Karpas-422 (cell line): Measurements from ENCODE around the gene THOC1. TPM values are rescaled to one million over a fixed set of nuclear protein-coding genes. Genes with fewer than 3 reads are reported as not detected.

Experiments
- DNase-seq: peaks from one replicate; pipeline ENCODE4 v3.0.0-alpha.2; 2015
- H2AFZ ChIP-seq: fragments of 200-600 bp; sonication (generic); 2 replicates; pipeline ENCODE4 v1.6.1; 2014; ENCODE audit warnings: antibody characterized with exemption, low read length, mixed read lengths
- H3K27ac ChIP-seq: fragments of 200-600 bp; sonication (generic); 2 replicates; pipeline ENCODE4 v1.5.1; 2014; ENCODE audit warnings: mild to moderate bottlenecking, low read length, moderate library complexity
- H3K27me3 ChIP-seq: fragments of 200-600 bp; sonication (generic); 2 replicates; pipeline ENCODE4 v1.6.1; 2014; ENCODE audit warnings: low read length, mixed read lengths
- H3K36me3 ChIP-seq: fragments of 200-600 bp; sonication (generic); 2 replicates; pipeline ENCODE4 v1.6.1; 2014; ENCODE audit warnings: low read length, mixed read lengths; ENCODE audit not compliant: insufficient read depth
- H3K4me1 ChIP-seq: fragments of 200-600 bp; sonication (generic); 2 replicates; pipeline ENCODE4 v1.6.1; 2014; ENCODE audit warnings: mild to moderate bottlenecking, low read length, mixed read lengths
- H3K4me2 ChIP-seq: fragments of 200-600 bp; sonication (generic); 2 replicates; pipeline ENCODE4 v1.6.1; 2014; ENCODE audit warnings: low read length, low read depth, mild to moderate bottlenecking; ENCODE audit not compliant: poor library complexity, severe bottlenecking
- H3K4me3 ChIP-seq: fragments of 200-600 bp; sonication (generic); 2 replicates; pipeline ENCODE4 v1.5.1; 2014; ENCODE audit warnings: mild to moderate bottlenecking, antibody characterized with exemption, low read length, mixed read lengths
- H3K79me2 ChIP-seq: fragments of 200-600 bp; sonication (generic); 2 replicates; pipeline ENCODE4 v1.6.1; 2014; ENCODE audit warnings: mild to moderate bottlenecking, low read length, mixed read lengths
- H3K9ac ChIP-seq: fragments of 200-600 bp; sonication (generic); 2 replicates; pipeline ENCODE4 v1.6.0; 2014; ENCODE audit warnings: low read length
- H3K9me2 ChIP-seq: fragments of 200-600 bp; sonication (generic), shearing (Covaris generic); replicated peaks from 2 replicates; pipeline ENCODE4 v1.6.0; 2014; ENCODE audit warnings: mild to moderate bottlenecking, low read length, moderate library complexity; ENCODE audit not compliant: insufficient read depth
- H3K9me3 ChIP-seq: fragments of 300-700, 200-600 bp; sonication (generic); 2 replicates; pipeline ENCODE4 v1.6.1; 2014; ENCODE audit warnings: low read length, mixed read lengths
- H4K20me1 ChIP-seq: fragments of 200-600 bp; sonication (generic); 2 replicates; pipeline ENCODE4 v1.6.1; 2014; ENCODE audit warnings: mild to moderate bottlenecking, antibody characterized with exemption, low read length, low read depth; ENCODE audit not compliant: insufficient read depth
- total RNA-seq: library from RNA; depleted of rRNA; stranded (reverse); fragments of >200 nt; shearing (Covaris generic); gene quantifications from 2 replicates; pipeline ENCODE4 v1.2.3, GENCODE V29; 2014; ENCODE audit warnings: low replicate concordance

Gene THOC1
- total RNA-seq, 1 experiment from 2014 or later, result 84.2 TPM

DNA sequence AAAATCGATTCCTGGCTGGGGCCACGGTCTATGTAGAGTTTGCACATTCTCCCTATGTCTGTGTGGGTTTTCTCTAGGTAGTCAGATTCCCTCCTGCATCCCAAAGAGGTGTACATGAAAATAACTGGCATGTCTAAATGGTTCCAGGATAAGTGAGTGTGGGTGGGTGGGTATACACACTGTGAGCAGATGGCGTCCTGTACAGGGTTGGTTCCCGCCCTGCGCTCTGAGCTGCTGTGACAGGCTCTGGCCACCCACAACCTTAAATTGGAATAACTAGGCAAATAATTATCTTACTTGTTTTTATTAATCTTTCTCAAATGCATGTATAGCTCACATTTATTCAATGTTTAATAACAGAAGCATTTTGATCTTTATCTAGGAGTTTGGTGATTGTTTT, 16.3 kb downstream of the THOC1 start:
- Histone ChIP-seq H3K4me2 (no peak overlapping the region), H3K27ac (no peak overlapping the region), H3K79me2 (peaks cover 9% of the 10 kb centered on the region; the same call in 1 of the 2 replicates), H4K20me1 (no peaks in the 10 kb centered on the region), H2AFZ (no peak overlapping the region), H3K4me1 (no peaks in the 10 kb centered on the region), H3K4me3 (no peak overlapping the region), H3K9me3 (no peaks in the 10 kb centered on the region), H3K27me3 (no peaks in the 10 kb centered on the region), H3K9me2 (no peaks in the 10 kb centered on the region), H3K36me3 (peaks cover 70% of the 10 kb centered on the region), H3K9ac (no peak overlapping the region)
- no peak for DNase-seq

- no peak overlapping the region for H3K27ac ChIP-seq
- no peaks in the 10 kb centered on the region for H3K9me2 ChIP-seq
- H3K4me1 ChIP-seq, result no peaks in the 10 kb centered on the region
- DNase-seq, result no peak
- peaks cover 9% of the 10 kb centered on the region; the same call in 1 of the 2 replicates for H3K79me2 ChIP-seq
- no peaks in the 10 kb centered on the region for H4K20me1 ChIP-seq
- no peaks in the 10 kb centered on the region for H3K27me3 ChIP-seq
- H3K4me2 ChIP-seq, result no peak overlapping the region
- H3K9me3 ChIP-seq, result no peaks in the 10 kb centered on the region
- H2AFZ ChIP-seq, result no peak overlapping the region
- no peak overlapping the region for H3K9ac ChIP-seq
- H3K4me3 ChIP-seq, result no peak overlapping the region
- peaks cover 70% of the 10 kb centered on the region for H3K36me3 ChIP-seq
Observed at GRCh38 chr18:250685-251084, 17.2 kb downstream of the THOC1 start.

- Histone ChIP-seq H2AFZ (no peak overlapping the region), H3K27me3 (no peaks in the 10 kb centered on the region), H3K79me2 (peaks cover 9% of the 10 kb centered on the region), H3K4me3 (no peak overlapping the region), H3K9me3 (no peaks in the 10 kb centered on the region), H3K27ac (no peak overlapping the region), H3K4me2 (no peak overlapping the region), H3K9me2 (no peaks in the 10 kb centered on the region), H3K4me1 (no peaks in the 10 kb centered on the region), H4K20me1 (no peaks in the 10 kb centered on the region), H3K36me3 (peaks cover 63% of the 10 kb centered on the region), H3K9ac (no peak overlapping the region)
- no peak for DNase-seq
Observed at GRCh38 chr18:248053-248452, 19.8 kb downstream of the THOC1 start.

- H3K36me3 ChIP-seq, result peaks cover 52% of the 10 kb centered on the region
- no peak overlapping the region for H3K27ac ChIP-seq
- no peaks in the 10 kb centered on the region for H3K27me3 ChIP-seq
- peaks cover 18% of the 10 kb centered on the region for H3K79me2 ChIP-seq
- no peaks in the 10 kb centered on the region for H3K9me3 ChIP-seq
- H3K4me2 ChIP-seq, result no peak overlapping the region
- DNase-seq, result no peak
- no peak overlapping the region for H2AFZ ChIP-seq
- no peaks in the 10 kb centered on the region for H3K9me2 ChIP-seq
- no peak overlapping the region for H3K9ac ChIP-seq
- H3K4me3 ChIP-seq, result no peak overlapping the region
- no peaks in the 10 kb centered on the region for H3K4me1 ChIP-seq
- no peaks in the 10 kb centered on the region for H4K20me1 ChIP-seq
Observed at GRCh38 chr18:245282-245847, 22.5 kb downstream of the THOC1 start.

GRCh38 chr18:240175-240574, 27.7 kb downstream of the THOC1 start:
- Histone ChIP-seq H3K27me3 (no peaks in the 10 kb centered on the region), H3K36me3 (peaks cover 42% of the 10 kb centered on the region), H3K27ac (no peak overlapping the region), H3K79me2 (peaks cover 35% of the 10 kb centered on the region), H3K4me2 (no peak overlapping the region), H4K20me1 (no peaks in the 10 kb centered on the region), H3K4me1 (peaks cover 5% of the 10 kb centered on the region), H2AFZ (no peak overlapping the region), H3K9me3 (no peaks in the 10 kb centered on the region), H3K9ac (no peak overlapping the region), H3K9me2 (no peaks in the 10 kb centered on the region), H3K4me3 (no peak overlapping the region)
- no peak for DNase-seq

- Histone ChIP-seq H4K20me1 (no peaks in the 10 kb centered on the region), H3K4me3 (no peak overlapping the region), H3K36me3 (peaks cover 3% of the 10 kb centered on the region; the same call in 1 of the 2 replicates), H3K9ac (no peak overlapping the region), H3K9me2 (no peaks in the 10 kb centered on the region), H3K9me3 (no peaks in the 10 kb centered on the region), H3K4me1 (peaks cover 5% of the 10 kb centered on the region), H3K4me2 (no peak overlapping the region), H3K27ac (no peak overlapping the region), H2AFZ (no peak overlapping the region), H3K27me3 (no peaks in the 10 kb centered on the region), H3K79me2 (peaks cover 5% of the 10 kb centered on the region; the same call in 1 of the 2 replicates)
- no peak for DNase-seq
Observed at GRCh38 chr18:231563-231962, 36.3 kb downstream of the THOC1 start.

DNA sequence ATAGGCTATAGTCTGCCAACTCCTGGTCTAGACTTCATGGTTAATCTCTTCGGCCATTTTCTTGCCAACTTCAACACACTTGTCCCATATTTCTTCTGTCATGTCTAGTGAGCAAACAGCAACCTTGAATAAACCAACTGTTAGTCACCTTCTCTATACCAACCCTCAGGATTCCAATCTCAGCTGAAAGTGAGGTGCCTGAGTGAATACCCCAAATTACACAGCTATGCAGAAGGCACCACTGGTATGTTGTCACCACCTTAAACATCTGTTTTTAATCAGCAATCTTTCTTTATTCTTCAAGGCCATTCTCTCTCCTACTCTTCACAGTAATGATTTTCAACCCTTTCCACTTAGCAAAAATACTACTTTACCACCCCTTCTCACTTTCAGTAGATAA, 39.3 kb downstream of the THOC1 start:
- Histone ChIP-seq H4K20me1 (no peaks in the 10 kb centered on the region), H3K27me3 (no peaks in the 10 kb centered on the region), H2AFZ (no peak overlapping the region), H3K27ac (no peak overlapping the region), H3K9ac (no peak overlapping the region), H3K36me3 (peaks cover 23% of the 10 kb centered on the region; the same call in 1 of the 2 replicates), H3K9me3 (no peaks in the 10 kb centered on the region), H3K4me2 (no peak overlapping the region), H3K4me1 (no peaks in the 10 kb centered on the region), H3K9me2 (no peaks in the 10 kb centered on the region), H3K79me2 (peaks cover 4% of the 10 kb centered on the region; the same call in 1 of the 2 replicates), H3K4me3 (no peak overlapping the region)
- no peak for DNase-seq

DNA sequence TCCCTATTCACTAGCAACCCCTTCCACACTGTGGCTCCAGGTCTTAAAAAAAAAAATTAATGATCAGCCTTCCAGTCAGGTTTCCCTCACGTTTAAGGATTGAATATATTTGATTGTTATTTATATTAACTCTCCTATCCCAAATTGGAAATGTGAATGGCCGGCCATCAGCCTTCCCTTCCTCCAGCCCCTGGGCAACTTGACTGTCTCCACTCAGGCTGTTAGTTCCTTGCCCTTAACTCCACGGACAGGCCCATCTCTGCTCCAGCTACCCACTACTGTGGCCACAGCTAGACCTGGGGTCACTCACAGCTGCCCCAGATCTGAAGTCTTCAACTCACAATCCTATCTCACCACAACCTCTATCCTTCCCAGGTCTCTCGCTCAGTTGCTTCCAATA, 39.9 kb downstream of the THOC1 start:
- H3K4me3 ChIP-seq, result no peak overlapping the region
- H3K9ac ChIP-seq, result no peak overlapping the region
- H3K36me3 ChIP-seq, result peaks cover 30% of the 10 kb centered on the region; the same call in 1 of the 2 replicates
- no peaks in the 10 kb centered on the region for H4K20me1 ChIP-seq
- no peak for DNase-seq
- H3K9me3 ChIP-seq, result no peaks in the 10 kb centered on the region
- no peak overlapping the region for H2AFZ ChIP-seq
- no peaks in the 10 kb centered on the region for H3K27me3 ChIP-seq
- no peak overlapping the region for H3K4me2 ChIP-seq
- H3K27ac ChIP-seq, result no peak overlapping the region
- H3K4me1 ChIP-seq, result no peaks in the 10 kb centered on the region
- H3K79me2 ChIP-seq, result peaks cover 4% of the 10 kb centered on the region; the same call in 1 of the 2 replicates
- H3K9me2 ChIP-seq, result no peaks in the 10 kb centered on the region
